Measurements from ENCODE around the gene NLGN1.

- TF ChIP-seq CTCF (IDR thresholded peaks at IDR 0.05) (no peak), ZFX (IDR thresholded peaks at IDR 0.05; ENCODE audit: borderline replicate concordance) (no peak)
Observed at GRCh38 chr3:173939331-173939730, 541.8 kb downstream of the NLGN1 start.
